BLaER1 treated with 17β-estradiol and CSF1 and Interleukin-3, amounts not matched to agents 10 nM and 100 nM (cell line): Measurements from ENCODE around the gene TAS2R31.

Experiments
- H3K27ac ChIP-seq, 11 experiments: shearing (Covaris generic); formaldehyde crosslinking; 2 replicates each; pipeline ENCODE4 v1.8.1; 2022
- H3K27me3 ChIP-seq, 11 experiments: shearing (Covaris generic); formaldehyde crosslinking; 2 replicates each; pipeline ENCODE4 v1.8.1; 2022
- H3K36me3 ChIP-seq, 11 experiments: shearing (Covaris generic); formaldehyde crosslinking; 2 replicates each; pipeline ENCODE4 v1.8.1; 2022
- H3K4me1 ChIP-seq, 10 experiments: shearing (Covaris generic); formaldehyde crosslinking; 2 replicates each; pipeline ENCODE4 v1.8.1; 2022
- H3K4me2 ChIP-seq, 11 experiments: shearing (Covaris generic); formaldehyde crosslinking; 2 replicates each; pipeline ENCODE4 v1.8.1; 2022
- H3K4me3 ChIP-seq, 10 experiments: shearing (Covaris generic); formaldehyde crosslinking; 2 replicates each; pipeline ENCODE4 v1.8.1; 2022
- H3K9ac ChIP-seq, 11 experiments: shearing (Covaris generic); formaldehyde crosslinking; 2 replicates each; pipeline ENCODE4 v1.8.1; 2022
- H3K9me3 ChIP-seq, 11 experiments: shearing (Covaris generic); formaldehyde crosslinking; replicated peaks in 1 of 11; 2 replicates each; pipeline ENCODE4 v1.8.1; 2022
- H4K20me1 ChIP-seq, 11 experiments: shearing (Covaris generic); formaldehyde crosslinking; 2 replicates each; pipeline ENCODE4 v1.8.1; 2022
- Cebpa-rat ChIP-seq, 11 experiments: shearing (Covaris generic); IDR thresholded peaks; 2 replicates each; pipeline ENCODE4 v1.8.1; 2022

Gene TAS2R31

GRCh38 chr12:10982244-10982643 is 49.0 kb downstream of the TAS2R31 start:
- Histone ChIP-seq H3K9ac (no peak overlapping the region), H3K27ac (no peak overlapping the region), H3K36me3 (no peaks in the 10 kb centered on the region; a peak in 1 of 22 replicates), H4K20me1 (peaks cover 0 to 6% (median 0%) of the 10 kb centered on the region in 11 experiments; a peak in 3 of 22 replicates), H3K4me3 (no peak overlapping the region), H3K4me2 (peak overlapping the region in 8 of 11 experiments; percentile 1 to 33 (median 16); a peak in 13 of 22 replicates), H3K9me3 (no peaks in the 10 kb centered on the region), H3K4me1 (peaks cover 0 to 20% (median 14%) of the 10 kb centered on the region in 10 experiments; a peak in 13 of 20 replicates), H3K27me3 (no peaks in the 10 kb centered on the region)
- no peak for TF ChIP-seq Cebpa-rat (IDR thresholded peaks at IDR 0.05)
